Caco-2 (cell line): ENCODE measurements around the gene KIF16B. TPM values are rescaled to one million over a fixed set of nuclear protein-coding genes. Genes with fewer than 3 reads are reported as not detected.

Source experiments
- BruUV-seq: library from RNA; stranded (reverse); fragments of 400-500 nt; replicated peaks from 2 replicates; lab custom pipeline; 2021; lab: Mats Ljungman, UMichigan
- CTCF ChIA-PET: fragments of 300-600 bp; sonication (Branson Sonifier 250); formaldehyde crosslinking; loops from one replicate; lab custom pipeline; 2022; ENCODE audit warnings: antibody characterized with exemption; lab: Charles Lee
- POLR2A ChIA-PET: fragments of 300-600 bp; sonication (Branson Sonifier 250); formaldehyde crosslinking; loops from one replicate; lab custom pipeline; 2022; ENCODE audit warnings: antibody characterized with exemption; lab: Charles Lee
- DNase-seq, 2 experiments: peaks; one replicate each; pipeline versions ENCODE4 v3.0.0 to v3.0.0-alpha.2; 2020 to 2022
- H3K27me3 ChIP-seq: replicated peaks from 2 replicates; pipeline ENCODE4 v1.6.0; 2011; ENCODE audit warnings: low read length; ENCODE audit not compliant: control insufficient read depth, insufficient read depth
- H3K36me3 ChIP-seq: 2 replicates; pipeline ENCODE4 v1.5.1; 2011; ENCODE audit warnings: low read length; ENCODE audit not compliant: control insufficient read depth, insufficient read depth
- H3K4me1 ChIP-seq: fragments of 250-450 bp; sonication (Bioruptor Pico); 2 replicates; pipeline ENCODE4 v1.5.1; 2020; ENCODE audit warnings: mild to moderate bottlenecking
- H3K4me3 ChIP-seq: 2 replicates; pipeline ENCODE4 v1.5.1; 2011; ENCODE audit warnings: low read depth, mild to moderate bottlenecking, control low read depth, low read length
- H3K9me3 ChIP-seq: fragments of 250-450 bp; sonication (Bioruptor Pico); 2 replicates; pipeline ENCODE4 v1.5.1; 2020; ENCODE audit warnings: mild to moderate bottlenecking, moderate library complexity
- H3K27ac Mint-ChIP-seq: one replicate; pipeline ENCODE4 v1.8.0; 2022; ENCODE audit warnings: mixed read lengths; ENCODE audit not compliant: unreplicated experiment
- H3K27me3 Mint-ChIP-seq: one replicate; pipeline ENCODE4 v1.8.0; 2022; ENCODE audit warnings: mixed read lengths; ENCODE audit not compliant: insufficient read depth, unreplicated experiment
- H3K36me3 Mint-ChIP-seq: one replicate; pipeline ENCODE4 v1.8.0; 2022; ENCODE audit warnings: mild to moderate bottlenecking, mixed read lengths; ENCODE audit not compliant: insufficient read depth, unreplicated experiment
- H3K4me1 Mint-ChIP-seq: one replicate; pipeline ENCODE4 v1.8.0; 2022; ENCODE audit warnings: low read depth, mixed read lengths; ENCODE audit not compliant: unreplicated experiment
- H3K4me3 Mint-ChIP-seq: one replicate; pipeline ENCODE4 v1.8.0; 2022; ENCODE audit warnings: mild to moderate bottlenecking, moderate library complexity, mixed read lengths; ENCODE audit not compliant: unreplicated experiment
- H3K9me3 Mint-ChIP-seq: one replicate; pipeline ENCODE4 v1.8.0; 2022; ENCODE audit warnings: mixed read lengths; ENCODE audit not compliant: unreplicated experiment
- intact Hi-C: fragments of 100-400 bp; cut with micrococcal nuclease; formaldehyde crosslinking; loops from one replicate; pipeline ENCODE4 v1.10.0; 2022; ENCODE audit not compliant: unreplicated experiment
- total RNA-seq: library from RNA; stranded (reverse); gene quantifications from 2 replicates; pipeline ENCODE4 v1.2.3, GENCODE V29; 2022
- TF ChIP-seq, protein P1 (sequence below), 2 experiments: fragments of 200-600 bp in 1 of 2; IDR thresholded peaks; 1 replicate in 1 of 2; 2 replicates in 1 of 2; pipeline versions ENCODE4 v1.5.1 to v1.8.0; 2011 to 2022; ENCODE audit warnings: antibody characterized with exemption in 1 of 2, control low read depth in 1 of 2, inconsistent platforms in 1 of 2, low read depth in 1 of 2, low read length in 1 of 2, mild to moderate bottlenecking in 1 of 2, moderate library complexity in 1 of 2; ENCODE audit not compliant: insufficient read depth in 1 of 2, severe bottlenecking in 1 of 2, unreplicated experiment in 1 of 2

KIF16B gene
- total RNA-seq, 1 experiment from 2014 or later, result 11.3 TPM

DNA sequence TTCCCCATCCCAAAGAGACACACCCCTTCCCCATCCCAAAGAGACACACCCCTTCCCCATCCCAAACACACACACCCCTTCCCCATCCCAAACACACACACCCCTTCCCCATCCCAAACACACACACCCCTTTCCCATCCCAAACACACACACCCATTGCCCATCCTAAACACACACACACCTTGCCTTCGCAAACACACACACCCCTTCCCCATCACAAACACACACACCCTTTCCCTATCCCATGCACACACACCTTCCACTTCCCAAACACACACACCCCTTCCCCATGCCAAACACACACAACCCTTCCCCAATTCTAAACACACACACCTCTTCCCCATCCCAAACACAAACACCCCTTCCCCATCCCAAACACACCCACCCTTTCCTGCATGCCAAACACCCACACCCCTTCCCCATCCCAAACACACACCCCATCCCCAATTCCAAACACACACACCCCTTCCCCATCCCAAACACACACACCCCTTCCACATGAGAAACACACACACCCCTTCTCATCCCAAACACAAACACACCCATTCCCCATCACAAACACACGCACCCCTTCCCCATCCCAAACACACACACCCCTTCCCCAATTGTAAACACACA, 315.3 kb downstream of the KIF16B start:
- Mint-ChIP-seq H3K4me3 (no peak overlapping the region), H3K27me3 (no peaks in the 10 kb centered on the region), H3K27ac (no peak overlapping the region), H3K9me3 (no peaks in the 10 kb centered on the region), H3K4me1 (no peaks in the 10 kb centered on the region), H3K36me3 (no peaks in the 10 kb centered on the region)
- no peak overlapping the region for H3K4me3 ChIP-seq
- ChIA-PET CTCF (no interaction called here), POLR2A (no interaction called here)
- H3K27me3 ChIP-seq, result no peaks in the 10 kb centered on the region
- peaks cover 8% of the 10 kb centered on the region for H3K4me1 ChIP-seq
- H3K9me3 ChIP-seq, result no peaks in the 10 kb centered on the region
- TF ChIP-seq, protein P1, sequence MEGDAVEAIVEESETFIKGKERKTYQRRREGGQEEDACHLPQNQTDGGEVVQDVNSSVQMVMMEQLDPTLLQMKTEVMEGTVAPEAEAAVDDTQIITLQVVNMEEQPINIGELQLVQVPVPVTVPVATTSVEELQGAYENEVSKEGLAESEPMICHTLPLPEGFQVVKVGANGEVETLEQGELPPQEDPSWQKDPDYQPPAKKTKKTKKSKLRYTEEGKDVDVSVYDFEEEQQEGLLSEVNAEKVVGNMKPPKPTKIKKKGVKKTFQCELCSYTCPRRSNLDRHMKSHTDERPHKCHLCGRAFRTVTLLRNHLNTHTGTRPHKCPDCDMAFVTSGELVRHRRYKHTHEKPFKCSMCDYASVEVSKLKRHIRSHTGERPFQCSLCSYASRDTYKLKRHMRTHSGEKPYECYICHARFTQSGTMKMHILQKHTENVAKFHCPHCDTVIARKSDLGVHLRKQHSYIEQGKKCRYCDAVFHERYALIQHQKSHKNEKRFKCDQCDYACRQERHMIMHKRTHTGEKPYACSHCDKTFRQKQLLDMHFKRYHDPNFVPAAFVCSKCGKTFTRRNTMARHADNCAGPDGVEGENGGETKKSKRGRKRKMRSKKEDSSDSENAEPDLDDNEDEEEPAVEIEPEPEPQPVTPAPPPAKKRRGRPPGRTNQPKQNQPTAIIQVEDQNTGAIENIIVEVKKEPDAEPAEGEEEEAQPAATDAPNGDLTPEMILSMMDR (IDR thresholded peaks at IDR 0.05; ENCODE audit: insufficient read depth in 1 of 2, low read depth in 1 of 2, low read length in 1 of 2, severe bottlenecking in 1 of 2, unreplicated experiment in 1 of 2), result no peak
- no TSS peak for BruUV-seq
- DNase-seq, result no peak
- no peaks in the 10 kb centered on the region for H3K36me3 ChIP-seq
- intact Hi-C loops, result no loop called here

GRCh38 chr20:16257021-16257420, 316.2 kb downstream of the KIF16B start:
- Histone ChIP-seq H3K4me1 (peaks cover 8% of the 10 kb centered on the region), H3K4me3 (no peak overlapping the region), H3K9me3 (no peaks in the 10 kb centered on the region), H3K27me3 (no peaks in the 10 kb centered on the region), H3K36me3 (no peaks in the 10 kb centered on the region)
- BruUV-seq, result no TSS peak
- ChIA-PET POLR2A (no interaction called here), CTCF (no interaction called here)
- Mint-ChIP-seq H3K27ac (no peak overlapping the region), H3K4me3 (no peak overlapping the region), H3K36me3 (no peaks in the 10 kb centered on the region), H3K9me3 (no peaks in the 10 kb centered on the region), H3K4me1 (no peaks in the 10 kb centered on the region), H3K27me3 (no peaks in the 10 kb centered on the region)
- TF ChIP-seq, protein P1 (IDR thresholded peaks at IDR 0.05; ENCODE audit: insufficient read depth in 1 of 2, low read depth in 1 of 2, low read length in 1 of 2, severe bottlenecking in 1 of 2, unreplicated experiment in 1 of 2), result no peak
- intact Hi-C loops, result no loop called here
- DNase-seq, result no peak

DNA sequence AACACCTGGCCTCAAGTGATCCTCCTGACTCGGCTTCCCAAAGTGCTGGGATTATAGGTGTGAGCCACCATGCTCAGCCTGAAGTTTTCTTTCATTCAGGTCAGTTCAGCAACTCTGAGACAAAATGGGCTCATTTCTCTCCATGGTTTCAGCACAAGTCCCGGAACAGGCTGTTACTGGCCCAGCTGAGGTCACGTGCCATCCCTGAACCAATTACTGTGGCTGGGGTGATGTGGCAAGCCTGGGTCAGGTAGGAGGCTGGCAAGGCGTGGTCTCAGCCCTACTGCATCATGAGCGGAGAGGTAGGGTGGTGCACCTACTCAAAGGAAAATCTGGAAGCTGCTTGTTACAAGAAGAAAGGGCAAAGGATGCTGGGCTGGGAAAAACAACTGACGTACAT, 326.4 kb downstream of the KIF16B start:
- no TSS peak for BruUV-seq
- H3K27me3 Mint-ChIP-seq, result no peaks in the 10 kb centered on the region
- H3K27ac Mint-ChIP-seq, result no peak overlapping the region
- ChIA-PET POLR2A (no interaction called here), CTCF (no interaction called here)
- no peak for DNase-seq
- no peaks in the 10 kb centered on the region for H3K9me3 Mint-ChIP-seq
- Histone ChIP-seq H3K36me3 (no peaks in the 10 kb centered on the region), H3K9me3 (no peaks in the 10 kb centered on the region), H3K4me1 (no peaks in the 10 kb centered on the region), H3K4me3 (no peak overlapping the region), H3K27me3 (no peaks in the 10 kb centered on the region)
- no peak overlapping the region for H3K4me3 Mint-ChIP-seq
- H3K4me1 Mint-ChIP-seq, result peaks cover 6% of the 10 kb centered on the region
- TF ChIP-seq, protein P1 (IDR thresholded peaks at IDR 0.05; ENCODE audit: insufficient read depth in 1 of 2, low read depth in 1 of 2, low read length in 1 of 2, severe bottlenecking in 1 of 2, unreplicated experiment in 1 of 2), result no peak
- intact Hi-C loops, result loop anchor here (10.0 kb wide), 1 partner anchor 312 kb away; no protein-coding TSS in a partner anchor
- no peaks in the 10 kb centered on the region for H3K36me3 Mint-ChIP-seq
